B cell (primary cell): ENCODE results near the gene INSC. TPM values are rescaled to one million over a fixed set of nuclear protein-coding genes. Genes with fewer than 3 reads are reported as not detected.

ENCODE experiments used
- ATAC-seq: fragments of 200-7000 bp; cut with Tn5 transposase; one replicate; pipeline ENCODE4 v1.10.0; 2021; ENCODE audit warnings: low read depth, mild to moderate bottlenecking, moderate number of reproducible peaks, moderate library complexity
- CTCF ChIA-PET: fragments of 350-600 bp; sonication (Branson Sonifier 250); formaldehyde crosslinking; loops from one replicate; lab custom pipeline; 2021; ENCODE audit warnings: antibody characterized with exemption, inconsistent platforms; lab: Charles Lee
- POLR2A ChIA-PET: fragments of 350-600 bp; sonication (Branson Sonifier 250); formaldehyde crosslinking; loops from one replicate; lab custom pipeline; 2021; ENCODE audit warnings: antibody characterized with exemption; lab: Charles Lee
- DNase-seq: peaks from one replicate; pipeline ENCODE4 v3.0.0; 2013
- H2AFZ ChIP-seq: 2 replicates; pipeline ENCODE4 v1.6.1; 2012; ENCODE audit warnings: mild to moderate bottlenecking, low read depth, low read length; ENCODE audit not compliant: insufficient read depth, poor library complexity, severe bottlenecking
- H3K27ac ChIP-seq, 2 donors: 1 replicate in 1 of 2; 2 replicates in 1 of 2; pipeline ENCODE4 v1.5.1; 2012 to 2013; ENCODE audit warnings: low read length in 2 of 2, mild to moderate bottlenecking in 2 of 2, moderate library complexity in 1 of 2
- H3K27me3 ChIP-seq, 4 experiments: fragments of 200-600 bp in 1 of 4; sonication (generic) in 1 of 4; replicated peaks in 1 of 4; 1 replicate in 2 of 4; 2 replicates in 2 of 4; pipeline versions ENCODE4 v1.6.1 to v1.7.0; 2013 to 2016; ENCODE audit warnings: low read length in 3 of 4, mild to moderate bottlenecking in 2 of 4, mixed read lengths in 1 of 4, moderate library complexity in 1 of 4; ENCODE audit not compliant: insufficient read depth in 4 of 4, control insufficient read depth in 3 of 4; ENCODE audit errors: control extremely low read depth in 1 of 4
- H3K36me3 ChIP-seq, 2 experiments: replicated peaks in 1 of 2; 1 replicate in 1 of 2; 2 replicates in 1 of 2; pipeline versions ENCODE4 v1.6.1 to v1.7.1; 2013; ENCODE audit warnings: low read length in 1 of 2; ENCODE audit not compliant: insufficient read depth in 2 of 2, control insufficient read depth in 1 of 2; ENCODE audit errors: control extremely low read depth in 1 of 2, extremely low read depth in 1 of 2
- H3K4me1 ChIP-seq, 2 donors: fragments of 200-600 bp in 1 of 2; sonication (generic) in 1 of 2; 1 replicate in 1 of 2; 2 replicates in 1 of 2; pipeline versions ENCODE4 v1.5.1 to v1.6.1; 2013 to 2017; ENCODE audit warnings: low read length in 2 of 2; ENCODE audit not compliant: control insufficient read depth in 2 of 2, insufficient read depth in 2 of 2
- H3K4me2 ChIP-seq: replicated peaks from 2 replicates; pipeline ENCODE3; 2012; ENCODE audit warnings: mild to moderate bottlenecking, low read depth, low read length; ENCODE audit not compliant: poor library complexity, severe bottlenecking
- H3K4me3 ChIP-seq, 5 experiments: fragments of 200-600 bp in 1 of 5; sonication (generic) in 1 of 5; 1 replicate in 3 of 5; 2 replicates in 2 of 5; pipeline versions ENCODE4 v1.5.1 to v1.7.0; 2011 to 2016; ENCODE audit warnings: low read length in 4 of 5, mild to moderate bottlenecking in 4 of 5, low read depth in 2 of 5, control low read depth in 1 of 5, moderate library complexity in 1 of 5; ENCODE audit not compliant: insufficient read depth in 1 of 5; ENCODE audit errors: control extremely low read depth in 1 of 5, extremely low read depth in 1 of 5
- H3K79me2 ChIP-seq: fragments of 200-600 bp; sonication (generic); one replicate; pipeline ENCODE4 v1.6.0; 2016; ENCODE audit warnings: low read length; ENCODE audit not compliant: control insufficient read depth, insufficient read depth
- H3K9ac ChIP-seq: fragments of 200-600 bp; sonication (generic); 2 replicates; pipeline ENCODE4 v1.6.1; 2017; ENCODE audit warnings: mild to moderate bottlenecking, low read length, moderate library complexity
- H3K9me3 ChIP-seq, 3 donors: one replicate each; pipeline versions ENCODE4 v1.6.1 to v1.7.1; 2013; ENCODE audit warnings: low read length in 2 of 3; ENCODE audit not compliant: control insufficient read depth in 2 of 3, insufficient read depth in 1 of 3; ENCODE audit errors: control extremely low read depth in 1 of 3
- H4K20me1 ChIP-seq: 2 replicates; pipeline ENCODE4 v1.6.0; 2012; ENCODE audit warnings: mild to moderate bottlenecking, low read length; ENCODE audit not compliant: insufficient read depth, control insufficient read depth, poor library complexity, severe bottlenecking
- H3K27ac Mint-ChIP-seq: one replicate; pipeline ENCODE4 v1.8.0; 2021; ENCODE audit warnings: mixed read lengths
- H3K27me3 Mint-ChIP-seq: one replicate; pipeline ENCODE4 v1.8.0; 2021; ENCODE audit warnings: mixed read lengths
- H3K4me1 Mint-ChIP-seq: one replicate; pipeline ENCODE4 v1.8.0; 2021; ENCODE audit warnings: mixed read lengths
- H3K4me3 Mint-ChIP-seq: one replicate; pipeline ENCODE4 v1.8.0; 2021; ENCODE audit warnings: mixed read lengths
- H3K9me3 Mint-ChIP-seq: one replicate; pipeline ENCODE4 v1.8.0; 2022; ENCODE audit warnings: mixed read lengths; ENCODE audit not compliant: insufficient read depth
- EZH2 ChIP-seq: IDR thresholded peaks from 2 replicates; pipeline ENCODE4 v1.6.1; 2012; ENCODE audit warnings: borderline replicate concordance, low read depth, mild to moderate bottlenecking, moderate library complexity, low read length; ENCODE audit not compliant: insufficient read depth, poor library complexity, severe bottlenecking
- WGBS: methylation state at CpG from one replicate; pipeline ENCODE4 v1.1.5; 2013; ENCODE audit warnings: missing lambda C conversion rate; ENCODE audit not compliant: insufficient coverage; 5-methylcytosine and 5-hydroxymethylcytosine counted together
- intact Hi-C: fragments of 100-400 bp; cut with micrococcal nuclease; formaldehyde crosslinking; loops from one replicate; pipeline ENCODE4 v1.10.0; 2022
- polyA plus RNA-seq: library from polyadenylated mRNA; depleted of rRNA; stranded (reverse); fragments of >200 nt; gene quantifications from 2 replicates; pipeline ENCODE4 v1.2.3, GENCODE V29; 2012
- total RNA-seq, 2 donors: library from RNA; stranded (reverse); fragments of 120-200 nt in 1 of 2; gene quantifications; 1 replicate in 1 of 2; 2 replicates in 1 of 2; pipeline versions ENCODE4 v1.2.3 to v1.2.4, GENCODE V29; 2013 to 2022
- TF ChIP-seq, protein P1 (sequence below): fragments of 200-600 bp; IDR thresholded peaks from one replicate; pipeline ENCODE4 v1.8.0; 2022; ENCODE audit warnings: antibody characterized with exemption, mild to moderate bottlenecking

INSC gene
- total and polyA plus RNA-seq, 2 donors (not counting 1 experiment from before 2014, with no cell fraction given), result 0.10 TPM; not detected in 1

DNA sequence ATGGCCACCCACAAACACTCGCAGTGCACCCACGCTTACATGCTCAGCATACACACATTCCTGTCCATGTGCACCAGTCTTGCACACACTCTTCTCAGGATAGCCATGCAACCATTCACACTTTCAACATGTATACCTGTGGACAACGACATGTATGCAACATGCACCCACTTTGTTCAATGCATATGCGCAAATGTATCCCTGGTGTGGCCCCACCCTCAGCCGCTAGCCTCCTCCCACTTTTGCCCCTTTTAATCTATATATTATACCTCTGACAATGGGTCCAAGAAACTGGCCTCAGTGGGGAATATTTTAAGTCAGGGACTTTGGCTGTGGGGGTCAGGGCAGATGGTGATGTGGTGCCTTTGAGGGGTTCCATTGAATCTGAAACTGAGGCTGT lies 963 bp downstream of the INSC start:
- Histone ChIP-seq H4K20me1 (no peaks in the 10 kb centered on the region), H3K9me3 (peaks cover 0 to 7% (median 0%) of the 10 kb centered on the region in 3 donors), H3K36me3 (no peaks in the 10 kb centered on the region), H2AFZ (no peak overlapping the region), H3K4me1 (peaks cover 55 to 67% of the 10 kb centered on the region in 2 donors), H3K9ac (no peak overlapping the region), H3K4me3 (no peak overlapping the region), H3K79me2 (no peaks in the 10 kb centered on the region), H3K27ac (no peak overlapping the region), H3K27me3 (peaks cover 0 to 38% (median 12%) of the 10 kb centered on the region in 4 experiments), H3K4me2 (peak overlapping the region; percentile 84)
- Mint-ChIP-seq H3K4me3 (peak overlapping the region; percentile 67), H3K27ac (no peak overlapping the region), H3K27me3 (peaks cover 31% of the 10 kb centered on the region), H3K4me1 (peaks cover 59% of the 10 kb centered on the region), H3K9me3 (peaks cover 1% of the 10 kb centered on the region)
- DNase-seq (no peak), ATAC-seq (no peak)
- WGBS, result 85% methylated on average over 3 of the region's 5 CpGs
- POLR2A ChIA-PET, result no interaction called here
- CTCF ChIA-PET, result interaction anchor here (1.1 to 10.8 kb wide), 4 partner anchors 14 to 208 kb away, joined by 3 to 177 read pairs (median 14); no protein-coding TSS in a partner anchor
- intact Hi-C loops, result no loop called here
- TF ChIP-seq EZH2, result no peak
- TF ChIP-seq, protein P1, sequence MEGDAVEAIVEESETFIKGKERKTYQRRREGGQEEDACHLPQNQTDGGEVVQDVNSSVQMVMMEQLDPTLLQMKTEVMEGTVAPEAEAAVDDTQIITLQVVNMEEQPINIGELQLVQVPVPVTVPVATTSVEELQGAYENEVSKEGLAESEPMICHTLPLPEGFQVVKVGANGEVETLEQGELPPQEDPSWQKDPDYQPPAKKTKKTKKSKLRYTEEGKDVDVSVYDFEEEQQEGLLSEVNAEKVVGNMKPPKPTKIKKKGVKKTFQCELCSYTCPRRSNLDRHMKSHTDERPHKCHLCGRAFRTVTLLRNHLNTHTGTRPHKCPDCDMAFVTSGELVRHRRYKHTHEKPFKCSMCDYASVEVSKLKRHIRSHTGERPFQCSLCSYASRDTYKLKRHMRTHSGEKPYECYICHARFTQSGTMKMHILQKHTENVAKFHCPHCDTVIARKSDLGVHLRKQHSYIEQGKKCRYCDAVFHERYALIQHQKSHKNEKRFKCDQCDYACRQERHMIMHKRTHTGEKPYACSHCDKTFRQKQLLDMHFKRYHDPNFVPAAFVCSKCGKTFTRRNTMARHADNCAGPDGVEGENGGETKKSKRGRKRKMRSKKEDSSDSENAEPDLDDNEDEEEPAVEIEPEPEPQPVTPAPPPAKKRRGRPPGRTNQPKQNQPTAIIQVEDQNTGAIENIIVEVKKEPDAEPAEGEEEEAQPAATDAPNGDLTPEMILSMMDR, result no peak

DNA sequence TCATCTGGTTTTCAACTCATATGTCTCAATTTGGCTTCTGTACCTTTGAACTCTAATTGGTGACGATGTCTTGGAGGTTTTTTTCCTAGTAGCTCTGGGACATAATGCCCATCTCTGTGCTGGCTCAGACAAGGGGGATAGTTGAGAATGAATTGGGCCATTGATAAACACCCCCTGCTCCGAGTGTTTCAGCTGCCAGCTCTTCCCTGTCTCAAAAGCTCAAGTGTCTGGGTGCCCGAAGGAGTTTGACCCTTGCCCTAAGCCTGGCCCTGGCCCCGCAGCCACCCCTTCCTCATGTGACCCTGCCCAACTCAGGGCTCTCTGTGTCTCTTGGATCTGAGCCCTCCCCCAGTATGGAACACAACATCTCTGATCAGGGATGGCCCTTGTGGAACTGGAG lies 3.0 kb downstream of the INSC start:
- WGBS, result 88% methylated on average over 4 of the region's 4 CpGs
- TF ChIP-seq, protein P1, result no peak
- no peak for TF ChIP-seq EZH2
- Mint-ChIP-seq H3K9me3 (peaks cover 1% of the 10 kb centered on the region), H3K4me1 (peaks cover 39% of the 10 kb centered on the region), H3K27me3 (peaks cover 34% of the 10 kb centered on the region), H3K27ac (no peak overlapping the region), H3K4me3 (no peak overlapping the region)
- DNase-seq (no peak), ATAC-seq (no peak)
- Histone ChIP-seq H3K4me3 (no peak overlapping the region), H3K79me2 (no peaks in the 10 kb centered on the region), H3K36me3 (no peaks in the 10 kb centered on the region), H3K9me3 (peaks cover 0 to 7% (median 0%) of the 10 kb centered on the region in 3 donors), H4K20me1 (no peaks in the 10 kb centered on the region), H2AFZ (no peak overlapping the region), H3K4me2 (no peak overlapping the region), H3K27ac (no peak overlapping the region), H3K9ac (no peak overlapping the region), H3K4me1 (peaks cover 36 to 47% of the 10 kb centered on the region in 2 donors), H3K27me3 (peaks cover 0 to 38% (median 12%) of the 10 kb centered on the region in 4 experiments)
- intact Hi-C loops, result no loop called here
- ChIA-PET POLR2A (no interaction called here), CTCF (interaction anchor here (0.8 to 10.8 kb wide), 5 partner anchors 14 to 210 kb away, joined by 3 to 177 read pairs (median 3); no protein-coding TSS in a partner anchor)
